ENCODE results near the gene CTBP1.

CTBP1 gene

GRCh38 chr4:1218634-1219565 lies 30.0 kb downstream of the CTBP1 start:
- TF ChIP-seq, protein P1, sequence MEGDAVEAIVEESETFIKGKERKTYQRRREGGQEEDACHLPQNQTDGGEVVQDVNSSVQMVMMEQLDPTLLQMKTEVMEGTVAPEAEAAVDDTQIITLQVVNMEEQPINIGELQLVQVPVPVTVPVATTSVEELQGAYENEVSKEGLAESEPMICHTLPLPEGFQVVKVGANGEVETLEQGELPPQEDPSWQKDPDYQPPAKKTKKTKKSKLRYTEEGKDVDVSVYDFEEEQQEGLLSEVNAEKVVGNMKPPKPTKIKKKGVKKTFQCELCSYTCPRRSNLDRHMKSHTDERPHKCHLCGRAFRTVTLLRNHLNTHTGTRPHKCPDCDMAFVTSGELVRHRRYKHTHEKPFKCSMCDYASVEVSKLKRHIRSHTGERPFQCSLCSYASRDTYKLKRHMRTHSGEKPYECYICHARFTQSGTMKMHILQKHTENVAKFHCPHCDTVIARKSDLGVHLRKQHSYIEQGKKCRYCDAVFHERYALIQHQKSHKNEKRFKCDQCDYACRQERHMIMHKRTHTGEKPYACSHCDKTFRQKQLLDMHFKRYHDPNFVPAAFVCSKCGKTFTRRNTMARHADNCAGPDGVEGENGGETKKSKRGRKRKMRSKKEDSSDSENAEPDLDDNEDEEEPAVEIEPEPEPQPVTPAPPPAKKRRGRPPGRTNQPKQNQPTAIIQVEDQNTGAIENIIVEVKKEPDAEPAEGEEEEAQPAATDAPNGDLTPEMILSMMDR (IDR thresholded peaks at IDR 0.05; ENCODE audit: low read depth, low read length), result no peak
- H3K4me3 ChIP-seq (ENCODE audit: low read depth, low read length), result no peak overlapping the region
- no peak overlapping the region for H3K27ac ChIP-seq
- H3K9me3 ChIP-seq (ENCODE audit: severe bottlenecking), result no peaks in the 10 kb centered on the region
- no peaks in the 10 kb centered on the region for H3K27me3 ChIP-seq (ENCODE audit: insufficient read depth, low read depth, severe bottlenecking)
- H3K36me3 ChIP-seq, result peaks cover 88% of the 10 kb centered on the region
- DNase-seq, result no peak

DNA sequence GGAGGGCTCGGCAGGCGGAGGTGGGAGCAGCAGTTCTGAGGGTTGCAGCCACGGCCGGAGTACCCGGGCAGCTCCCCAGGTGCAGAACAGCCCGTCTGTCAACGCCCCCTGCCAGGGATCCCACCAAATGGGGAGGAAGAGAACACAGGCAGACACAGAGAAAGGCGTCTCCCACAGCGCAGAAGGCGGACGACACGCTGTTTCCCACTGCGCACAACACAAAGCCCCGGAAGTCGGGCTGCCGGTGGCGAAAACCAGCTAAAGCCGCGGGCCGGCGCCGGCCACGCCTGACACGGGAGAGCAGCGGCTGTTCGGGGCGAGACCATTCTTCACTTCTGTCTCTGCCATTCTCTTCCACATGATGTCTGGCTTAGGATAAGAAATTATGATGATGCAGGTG lies 31.6 kb downstream of the CTBP1 start:
- Histone ChIP-seq H3K4me3 (ENCODE audit: low read depth, low read length) (no peak overlapping the region), H3K36me3 (peaks cover 90% of the 10 kb centered on the region), H3K9me3 (ENCODE audit: severe bottlenecking) (no peaks in the 10 kb centered on the region), H3K27ac (0 out of 2 replicates have a peak overlapping the region, but pooled peaks have one; percentile 12), H3K27me3 (ENCODE audit: insufficient read depth, low read depth, severe bottlenecking) (no peaks in the 10 kb centered on the region)
- TF ChIP-seq, protein P1 (IDR thresholded peaks at IDR 0.05; ENCODE audit: low read depth, low read length), result no peak
- DNase-seq, result no peak

GRCh38 chr4:1216869-1217294 lies 32.0 kb downstream of the CTBP1 start:
- Histone ChIP-seq H3K4me3 (ENCODE audit: low read depth, low read length) (no peak overlapping the region), H3K9me3 (ENCODE audit: severe bottlenecking) (no peaks in the 10 kb centered on the region), H3K27ac (0 out of 2 replicates have a peak overlapping the region, but pooled peaks have one; percentile 12), H3K36me3 (peaks cover 91% of the 10 kb centered on the region), H3K27me3 (ENCODE audit: insufficient read depth, low read depth, severe bottlenecking) (no peaks in the 10 kb centered on the region)
- DNase-seq, result no peak
- TF ChIP-seq, protein P1 (IDR thresholded peaks at IDR 0.05; ENCODE audit: low read depth, low read length), result no peak

- no peak for DNase-seq
- H3K27ac ChIP-seq, result no peak overlapping the region
- TF ChIP-seq, protein P1 (IDR thresholded peaks at IDR 0.05; ENCODE audit: low read depth, low read length), result no peak
- peaks cover 93% of the 10 kb centered on the region for H3K36me3 ChIP-seq
- H3K4me3 ChIP-seq (ENCODE audit: low read depth, low read length), result no peak overlapping the region
- H3K9me3 ChIP-seq (ENCODE audit: severe bottlenecking), result no peaks in the 10 kb centered on the region
- no peaks in the 10 kb centered on the region for H3K27me3 ChIP-seq (ENCODE audit: insufficient read depth, low read depth, severe bottlenecking)
Observed at GRCh38 chr4:1216076-1216614, 32.8 kb downstream of the CTBP1 start.

GRCh38 chr4:1215141-1216075 lies 33.5 kb downstream of the CTBP1 start:
- Histone ChIP-seq H3K4me3 (ENCODE audit: low read depth, low read length) (no peak overlapping the region), H3K27ac (no peak overlapping the region), H3K27me3 (ENCODE audit: insufficient read depth, low read depth, severe bottlenecking) (no peaks in the 10 kb centered on the region), H3K36me3 (peaks cover 90% of the 10 kb centered on the region), H3K9me3 (ENCODE audit: severe bottlenecking) (no peaks in the 10 kb centered on the region)
- TF ChIP-seq, protein P1 (IDR thresholded peaks at IDR 0.05; ENCODE audit: low read depth, low read length), result no peak
- no peak for DNase-seq
